WTC11 (cell line): ENCODE results near the gene ZBTB20.

Experiments
- ATF3 ChIP-seq: sonication (generic); formaldehyde crosslinking; conservative IDR thresholded peaks from 2 replicates; pipeline ENCODE4 v1.8.1; 2022; ENCODE audit warnings: mild to moderate bottlenecking, missing genetic modification reagents
- CBFB ChIP-seq: sonication (generic); formaldehyde crosslinking; IDR thresholded peaks from 2 replicates; pipeline ENCODE4 v1.8.1; 2022; ENCODE audit warnings: mild to moderate bottlenecking, low read depth, missing genetic modification reagents
- CTCF ChIP-seq: fragments of 200-600 bp; IDR thresholded peaks from 2 replicates; pipeline ENCODE4 v1.8.0; 2022; ENCODE audit warnings: antibody characterized with exemption
- ELF4 ChIP-seq: sonication (generic); formaldehyde crosslinking; IDR thresholded peaks from 2 replicates; pipeline ENCODE4 v1.8.1; 2022; ENCODE audit warnings: low read depth, mild to moderate bottlenecking, moderate library complexity, missing genetic modification reagents
- JUN ChIP-seq: sonication (generic); formaldehyde crosslinking; IDR thresholded peaks from 2 replicates; pipeline ENCODE4 v1.8.0; 2023; ENCODE audit warnings: mild to moderate bottlenecking, missing genetic modification reagents
- KAT7 ChIP-seq: sonication (generic); formaldehyde crosslinking; IDR thresholded peaks from 2 replicates; pipeline ENCODE4 v1.8.1; 2023; ENCODE audit warnings: missing genetic modification reagents, mild to moderate bottlenecking, borderline replicate concordance
- MAX ChIP-seq: sonication (generic); formaldehyde crosslinking; IDR thresholded peaks from 2 replicates; pipeline ENCODE4 v1.8.0; 2022; ENCODE audit warnings: mild to moderate bottlenecking, missing genetic modification reagents
- NR3C1 ChIP-seq: sonication (generic); formaldehyde crosslinking; conservative IDR thresholded peaks from 2 replicates; pipeline ENCODE4 v1.8.1; 2023; ENCODE audit warnings: low read depth, mild to moderate bottlenecking, missing genetic modification reagents
- SMAD3 ChIP-seq: sonication (generic); formaldehyde crosslinking; IDR thresholded peaks from 2 replicates; pipeline ENCODE4 v1.8.0; 2022; ENCODE audit warnings: missing genetic modification reagents, mild to moderate bottlenecking, borderline replicate concordance
- ZNF121 ChIP-seq: sonication (generic); formaldehyde crosslinking; IDR thresholded peaks from 2 replicates; pipeline ENCODE4 v1.8.0; 2023; ENCODE audit warnings: missing genetic modification reagents
- ZNF317 ChIP-seq: sonication (generic); formaldehyde crosslinking; IDR thresholded peaks from 2 replicates; pipeline ENCODE4 v1.8.1; 2023; ENCODE audit warnings: low read depth, mild to moderate bottlenecking, moderate library complexity, missing genetic modification reagents, borderline replicate concordance

- TF ChIP-seq CTCF (no peak), ZNF121 (CRISPR knock-in tag) (no peak), MAX (CRISPR knock-in tag) (no peak), KAT7 (CRISPR knock-in tag) (no peak), CBFB (no peak), JUN (CRISPR knock-in tag) (no peak), SMAD3 (CRISPR knock-in tag) (no peak), ELF4 (CRISPR knock-in tag) (no peak), ZNF317 (CRISPR knock-in tag) (no peak), ATF3 (CRISPR knock-in tag) (no peak), NR3C1 (CRISPR knock-in tag) (no peak)
These were observed 704.8 kb downstream of the ZBTB20 start for GRCh38 chr3:114442246-114442645.
